ENCODE measurements around the gene CMTM1. TPM values are rescaled to one million over a fixed set of nuclear protein-coding genes. Genes with fewer than 3 reads are reported as not detected.
A peak's percentile ranks its signal among the peaks of the same experiment; 100 is the strongest.

CMTM1 gene
- total and polyA plus RNA-seq, 2 experiments from 2014 or later: 1.4 to 1.9 TPM

- DNase-seq (ENCODE audit: low spot score) (no peak), ATAC-seq (no peak)
- Mint-ChIP-seq H3K9me3 (peaks cover 12% of the 10 kb centered on the region; the same call in 2 of the 3 replicates), H3K36me3 (ENCODE audit: low read depth) (peaks cover 5% of the 10 kb centered on the region; the same call in 2 of the 3 replicates), H3K4me3 (peak overlapping the region; percentile 72), H3K4me1 (peaks cover 21% of the 10 kb centered on the region), H3K27ac (no peak overlapping the region), H3K27me3 (ENCODE audit: insufficient read depth, low read depth, poor library complexity) (peaks cover 29% of the 10 kb centered on the region)
- H3K4me1 ChIP-seq (ENCODE audit: insufficient read depth): peaks cover 11% of the 10 kb centered on the region
- H3K4me2 ChIP-seq: peak overlapping the region; percentile 85
- H3K27me3 ChIP-seq (ENCODE audit: insufficient read depth): peaks cover 18% of the 10 kb centered on the region
- peaks cover 20% of the 10 kb centered on the region; the same call in 1 of the 2 replicates for H3F3A ChIP-seq (replicated peaks; ENCODE audit: low read depth)
- H3K4me3 ChIP-seq: peak overlapping the region; percentile 58
- H4K20me1 ChIP-seq (replicated peaks; ENCODE audit: insufficient read depth): 0 out of 2 replicates have a peak, but pooled peaks cover 5% of the 10 kb centered on the region
- TF ChIP-seq ZNF114 (CRISPR knock-in tag; IDR thresholded peaks at IDR 0.05): no peak
- TF ChIP-seq POLR2AphosphoS5 (IDR thresholded peaks at IDR 0.05; ENCODE audit: low read depth): no peak
- TF ChIP-seq ETS1 (IDR thresholded peaks at IDR 0.05): no peak
- TF ChIP-seq STAT1 (IDR thresholded peaks at IDR 0.05; ENCODE audit: unreplicated experiment): no peak
- no peak for TF ChIP-seq JUNB (IDR thresholded peaks at IDR 0.05; ENCODE audit: unreplicated experiment)
- TF ChIP-seq CREB1 (CRISPR knock-in tag; IDR thresholded peaks at IDR 0.05; ENCODE audit: low read depth): no peak
- TF ChIP-seq EZH2phosphoT487 (IDR thresholded peaks at IDR 0.05; ENCODE audit: unreplicated experiment): no peak
- no peak for TF ChIP-seq EZH2 (IDR thresholded peaks at IDR 0.05; ENCODE audit: low read depth, unreplicated experiment)
- TF ChIP-seq ZNF462 (CRISPR knock-in tag; IDR thresholded peaks at IDR 0.05): no peak
- TF ChIP-seq ZNF331 (CRISPR knock-in tag; IDR thresholded peaks at IDR 0.05; ENCODE audit: low read depth): no peak
- no peak overlapping the region for H3K27ac ChIP-seq (ENCODE audit: low read depth)
- H3K36me3 ChIP-seq (ENCODE audit: insufficient read depth): no peaks in the 10 kb centered on the region
- H3K9me2 ChIP-seq (ENCODE audit: insufficient read depth): peaks cover 3% of the 10 kb centered on the region; the same call in 1 of the 2 replicates
- H2AFZ ChIP-seq: peak overlapping the region; percentile 99
- H3K79me2 ChIP-seq (replicated peaks; ENCODE audit: insufficient read depth): peaks cover 3% of the 10 kb centered on the region; the same call in 1 of the 2 replicates
Observed at GRCh38 chr16:66551788-66552285, 14.4 kb upstream of the CMTM1 start.
